GM19351 (cell line): ENCODE data around the gene TAF1C.

ENCODE experiments used
- ATAC-seq: cut with Tn5 transposase; IDR thresholded peaks from one replicate; pipeline ENCODE4 v1.9.1; 2021; ENCODE audit warnings: mild to moderate bottlenecking, moderate library complexity; ENCODE audit not compliant: unreplicated experiment

TAF1C gene

DNA sequence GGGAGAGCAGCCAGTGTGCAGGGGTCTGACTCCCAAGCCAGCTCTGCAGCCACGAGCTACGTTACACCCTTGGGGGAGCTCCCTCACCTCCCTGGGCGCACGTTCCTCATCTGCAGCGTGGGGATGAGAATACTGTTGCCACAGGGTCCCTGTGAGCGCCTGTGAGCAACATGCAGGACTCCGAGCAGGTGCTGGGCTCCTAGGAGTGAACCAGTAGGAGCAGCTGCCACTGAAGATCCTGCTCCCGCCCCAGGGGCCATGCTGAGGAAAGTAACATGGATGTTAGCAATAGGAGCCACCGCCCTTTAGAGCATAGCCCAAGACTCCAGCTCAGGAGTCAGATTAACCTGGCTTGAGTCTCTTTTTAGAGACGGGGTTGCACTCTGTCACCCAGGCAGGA lies 25.8 kb downstream of the TAF1C start:
- no peak for ATAC-seq

DNA sequence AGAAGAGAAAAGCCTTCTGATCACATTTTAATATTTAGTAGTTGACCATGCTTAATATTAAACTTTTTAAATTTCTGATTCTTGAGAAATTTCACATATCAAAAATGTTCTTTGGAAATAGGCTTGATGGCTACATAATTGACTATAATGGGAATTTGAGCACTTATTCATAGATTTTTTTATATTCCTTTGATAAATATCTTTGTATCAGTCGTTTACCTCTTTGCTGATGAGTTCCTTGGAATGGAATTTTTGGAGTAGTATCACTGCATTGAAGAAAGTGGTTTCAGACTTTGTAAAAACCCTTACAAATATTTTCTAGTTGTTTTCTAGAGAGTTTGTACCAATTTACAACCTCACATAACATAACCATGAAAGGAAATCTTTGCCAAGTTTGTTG lies 27.1 kb downstream of the TAF1C start:
- ATAC-seq: no peak

DNA sequence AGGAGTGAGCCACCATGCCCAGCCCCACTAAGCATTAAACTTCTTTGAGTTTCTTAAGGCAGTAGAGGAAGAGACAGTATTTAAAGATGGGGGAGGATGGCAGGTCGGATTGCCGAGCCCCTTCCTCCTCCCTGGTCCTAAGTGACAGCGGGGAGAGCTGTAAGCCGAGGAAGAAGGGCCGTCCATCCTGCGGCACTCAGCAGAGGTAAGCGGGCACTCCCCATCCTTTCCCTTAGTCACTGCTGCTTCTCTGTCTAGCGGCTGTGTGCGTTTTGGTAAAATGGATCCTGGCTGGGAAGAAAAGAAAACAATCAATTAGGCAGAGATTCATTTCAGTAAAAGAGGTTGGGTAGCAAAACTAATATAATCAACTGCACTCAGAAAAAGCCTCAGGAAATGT lies 27.9 kb downstream of the TAF1C start:
- ATAC-seq: no peak

DNA sequence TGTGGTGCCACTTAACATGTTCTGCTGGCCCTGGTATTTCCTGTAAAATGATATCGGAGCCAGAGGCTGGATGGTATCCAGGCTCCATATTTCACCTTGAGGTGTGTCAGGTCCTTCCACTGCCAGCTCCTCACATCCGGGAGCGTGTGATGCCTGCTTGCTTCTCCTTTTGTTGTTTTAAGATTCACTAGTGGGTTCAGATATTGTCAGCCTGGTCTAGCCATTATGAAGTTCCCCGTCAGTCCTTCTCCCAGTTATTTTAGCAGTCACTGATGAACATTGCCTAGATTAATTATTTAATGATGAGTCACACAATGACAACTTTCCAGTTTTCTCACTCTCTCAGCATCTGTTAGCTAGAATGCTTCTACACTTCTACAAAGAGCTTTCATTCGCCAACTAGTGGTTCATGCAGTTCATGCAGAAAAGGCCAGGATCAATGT lies 30.5 kb downstream of the TAF1C start:
- ATAC-seq: no peak

DNA sequence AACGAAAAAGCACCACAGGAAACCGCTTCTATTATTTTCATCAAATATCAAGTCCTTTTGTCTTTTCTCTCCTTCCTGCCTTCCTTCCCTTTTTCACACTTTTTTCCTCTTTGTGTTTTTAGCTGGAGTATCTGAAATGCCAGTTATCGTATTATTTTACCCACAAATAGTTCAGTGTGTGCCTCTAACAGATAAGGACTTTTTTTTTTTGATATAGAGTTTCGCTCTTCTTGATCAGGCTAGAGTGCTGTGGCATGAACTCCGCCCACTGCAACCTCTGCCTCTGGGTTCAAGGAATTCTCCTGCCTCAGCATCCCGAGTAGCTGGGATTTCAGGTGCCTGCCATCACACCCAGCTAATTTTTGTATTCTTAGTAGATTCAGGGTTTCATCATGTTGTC lies 31.1 kb downstream of the TAF1C start:
- no peak for ATAC-seq

DNA sequence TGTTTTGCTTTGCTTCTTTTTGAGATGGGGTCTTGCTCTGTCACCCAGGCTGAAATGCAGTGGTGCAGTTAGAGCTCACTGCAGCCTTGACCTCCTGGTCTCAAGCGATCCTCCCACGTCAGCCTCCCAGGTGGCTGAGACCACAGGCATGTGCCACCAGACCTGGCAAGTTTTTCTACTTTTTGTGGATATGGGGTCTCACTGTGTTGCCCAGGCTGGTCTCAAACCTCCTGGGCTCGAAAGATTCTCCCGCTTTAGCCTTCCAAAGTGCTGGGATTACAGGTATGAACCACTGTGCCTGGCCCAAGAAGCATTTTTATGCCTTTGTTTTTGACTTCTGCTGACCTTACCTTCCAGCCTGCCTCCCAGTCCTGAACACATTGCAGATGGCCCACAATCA lies 31.6 kb downstream of the TAF1C start:
- ATAC-seq: no peak

DNA sequence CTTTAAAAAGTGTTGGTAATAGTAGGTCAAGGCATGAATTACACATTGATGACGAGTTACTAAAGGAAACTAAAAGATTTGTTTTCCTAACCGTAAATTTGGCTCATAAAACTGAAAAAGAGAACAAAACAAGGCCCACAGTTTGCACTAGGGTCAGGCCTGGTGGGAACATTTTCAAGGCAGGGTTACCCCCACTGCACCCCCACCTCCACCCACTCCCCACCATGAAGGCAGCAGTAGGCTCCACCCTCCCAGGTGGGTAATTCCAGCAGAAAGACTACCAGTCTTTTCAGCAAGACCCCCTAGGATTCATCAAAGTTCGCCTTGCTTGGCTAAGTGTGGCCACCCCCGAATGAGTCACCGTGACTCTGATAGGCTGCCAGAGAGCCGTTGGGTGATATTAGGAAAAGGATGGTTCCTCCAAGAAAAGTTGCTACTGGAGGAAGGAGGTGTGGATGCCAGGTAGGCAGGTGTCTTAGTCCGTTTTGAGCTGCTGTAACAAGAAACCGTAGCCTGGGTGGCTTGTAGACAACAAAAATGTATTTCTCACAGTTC lies 33.1 kb downstream of the TAF1C start:
- ATAC-seq: no peak

DNA sequence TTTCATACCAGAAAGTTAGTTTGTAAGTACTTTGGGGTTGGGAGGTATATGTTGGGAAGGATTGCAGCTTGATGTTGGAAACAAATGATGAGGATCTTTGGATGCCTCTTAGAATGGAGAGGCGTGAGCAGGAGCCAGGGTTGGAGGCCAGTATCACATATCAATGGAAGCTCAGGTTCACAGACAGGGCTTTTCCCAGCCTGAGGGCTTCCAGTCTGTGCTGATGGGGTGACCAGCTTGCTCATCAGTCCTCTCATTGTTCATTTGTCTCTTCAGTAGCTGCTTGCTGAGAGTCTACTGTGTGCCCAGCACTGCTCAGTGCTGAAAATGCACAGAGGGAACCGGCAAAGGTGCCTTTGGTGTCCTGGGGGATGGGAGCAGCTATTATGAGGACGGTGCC lies 35.9 kb downstream of the TAF1C start:
- no peak for ATAC-seq

DNA sequence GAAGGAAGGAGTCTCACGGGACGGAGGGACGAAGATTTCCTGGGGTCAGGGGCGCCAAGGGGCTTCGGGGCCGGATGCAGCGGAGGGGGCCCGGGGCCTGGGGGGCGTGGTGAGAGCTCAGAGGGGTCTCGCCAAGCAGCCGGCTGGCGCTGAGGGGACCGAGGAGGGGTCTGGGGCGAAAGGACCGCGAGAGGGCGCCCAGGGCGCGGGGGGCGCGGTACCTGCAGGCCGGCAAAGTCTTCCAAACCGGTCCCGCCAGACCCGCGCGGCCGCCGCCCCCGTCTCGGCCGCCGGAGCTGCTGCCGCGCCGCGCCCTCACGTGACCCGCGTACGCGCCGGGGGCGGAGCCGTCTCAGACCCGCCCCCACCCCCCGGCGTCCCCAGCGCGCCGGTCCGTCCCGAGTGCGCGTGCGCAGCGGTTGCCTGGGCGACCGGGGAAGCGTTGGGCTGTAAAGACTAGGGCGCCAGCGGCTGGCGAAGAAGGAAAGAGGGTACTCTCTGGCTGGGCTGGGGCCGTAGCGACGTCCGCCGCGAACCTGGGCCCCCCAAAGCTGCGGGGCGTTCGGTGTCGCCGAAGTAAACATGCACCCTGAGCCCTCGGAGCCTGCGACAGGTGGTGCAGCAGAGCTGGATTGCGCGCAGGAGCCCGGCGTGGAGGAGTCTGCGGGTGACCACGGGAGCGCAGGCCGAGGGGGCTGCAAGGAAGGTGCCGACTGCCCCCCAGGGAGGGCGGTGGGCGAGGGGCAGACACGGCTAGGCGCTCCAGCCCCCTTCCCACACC lies 41.8 kb downstream of the TAF1C start, which contains the start of the genes DNAAF1 and HSDL1:
Gene DNAAF1 (plus strand): TSS at position 450 of the 781 bp plus-strand sequence. CDS start 133 bp downstream, at position 583.
Gene HSDL1 (minus strand): TSS at position 319 of the 781 bp plus-strand sequence. CDS start 13,856 bp downstream, outside the sequence.
- peak; percentile 83 for ATAC-seq

DNA sequence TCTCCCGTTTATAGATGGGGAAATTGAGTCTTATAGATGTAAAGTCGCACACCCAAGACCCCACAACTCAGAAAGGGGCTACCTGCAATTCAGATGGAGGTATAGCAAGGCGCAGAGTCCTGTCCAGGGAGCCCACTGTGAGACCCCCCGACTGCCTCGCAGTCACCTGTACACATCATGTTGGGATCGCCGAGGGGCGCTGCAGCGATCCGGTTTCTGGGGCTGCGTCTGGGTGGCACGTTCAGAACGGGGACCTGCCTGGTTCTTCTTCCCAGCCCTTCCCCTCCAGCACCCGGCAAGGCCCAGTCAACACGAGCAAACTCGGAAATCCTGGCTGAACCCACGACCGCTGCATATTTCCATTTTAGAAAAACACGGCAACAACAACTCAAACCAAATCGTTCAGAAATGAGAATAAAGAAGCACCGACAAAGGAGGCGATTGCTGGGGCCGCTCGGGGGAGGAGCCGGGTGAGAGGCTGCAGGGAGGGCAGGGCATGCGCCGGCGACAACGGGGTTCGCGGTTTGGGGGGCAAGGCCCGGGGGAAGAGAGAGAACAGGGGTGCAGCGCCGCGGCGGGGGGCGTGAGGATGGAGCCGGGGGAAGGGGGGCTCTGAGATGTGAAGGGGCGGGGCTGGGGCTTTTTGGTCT lies 42.5 kb downstream of the TAF1C start:
- ATAC-seq: peak; percentile 31

DNA sequence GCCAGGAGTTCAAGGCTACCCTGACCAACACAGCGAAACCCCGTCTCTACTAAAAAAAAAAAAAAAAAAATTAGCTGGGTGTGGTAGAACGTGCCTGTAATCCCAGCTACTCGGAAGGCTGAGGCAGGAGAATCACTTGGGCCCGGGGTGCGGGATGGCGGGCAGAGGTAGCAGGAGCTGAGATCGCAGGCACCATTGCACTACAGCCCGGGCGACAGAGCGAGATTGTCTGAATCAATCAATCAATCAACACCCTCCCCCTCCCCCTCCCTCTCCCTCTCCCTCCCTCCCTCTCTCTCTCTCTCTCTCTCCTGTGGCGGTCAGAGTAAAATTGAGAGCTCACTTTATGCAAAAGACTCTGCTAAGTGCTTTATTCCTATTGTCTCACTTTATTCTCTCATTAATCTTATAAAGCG lies 43.1 kb downstream of the TAF1C start:
- ATAC-seq: no peak

DNA sequence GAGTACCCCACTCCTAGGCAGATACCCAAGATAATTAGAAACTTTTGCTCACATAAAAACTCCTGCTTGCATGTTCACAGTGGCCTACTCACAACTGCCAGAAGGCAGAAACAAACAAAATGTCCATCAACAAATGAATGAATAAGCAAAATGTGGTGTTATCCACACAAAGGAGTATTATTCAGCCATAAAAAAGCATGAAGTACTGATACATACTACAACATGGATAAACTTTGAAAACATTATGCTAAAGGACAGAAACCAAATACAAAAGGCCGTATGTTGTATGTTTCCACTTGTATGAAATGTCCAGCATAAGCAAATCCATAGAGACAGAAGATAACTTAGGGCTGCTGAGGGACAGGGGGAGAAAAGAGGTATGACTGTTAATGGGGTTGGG lies 43.8 kb downstream of the TAF1C start:
- ATAC-seq: no peak

DNA sequence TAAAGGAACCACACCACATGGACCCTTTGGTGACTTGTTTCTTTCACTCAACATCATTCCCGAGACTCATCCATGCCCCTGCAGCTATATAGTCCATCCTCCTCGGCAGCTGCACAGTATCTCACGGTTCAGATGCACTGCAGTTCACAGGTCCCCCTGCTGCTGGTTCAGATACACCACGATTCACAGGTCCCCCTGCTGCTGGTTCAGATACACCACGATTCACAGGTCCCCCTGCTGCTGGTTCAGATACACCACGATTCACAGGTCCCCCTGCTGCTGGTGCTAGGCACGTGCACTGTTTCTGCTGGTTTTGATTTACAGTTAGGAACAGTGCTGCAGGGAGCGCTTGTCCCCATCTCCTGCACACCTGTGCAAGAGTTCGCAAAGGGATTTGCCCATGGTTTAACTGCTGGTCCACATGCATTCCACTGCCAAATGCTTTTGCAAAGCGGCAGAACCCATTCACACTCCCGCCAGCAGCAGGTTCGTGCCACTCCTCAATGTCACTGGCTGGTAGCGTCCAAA lies 45.6 kb downstream of the TAF1C start:
- no peak for ATAC-seq

DNA sequence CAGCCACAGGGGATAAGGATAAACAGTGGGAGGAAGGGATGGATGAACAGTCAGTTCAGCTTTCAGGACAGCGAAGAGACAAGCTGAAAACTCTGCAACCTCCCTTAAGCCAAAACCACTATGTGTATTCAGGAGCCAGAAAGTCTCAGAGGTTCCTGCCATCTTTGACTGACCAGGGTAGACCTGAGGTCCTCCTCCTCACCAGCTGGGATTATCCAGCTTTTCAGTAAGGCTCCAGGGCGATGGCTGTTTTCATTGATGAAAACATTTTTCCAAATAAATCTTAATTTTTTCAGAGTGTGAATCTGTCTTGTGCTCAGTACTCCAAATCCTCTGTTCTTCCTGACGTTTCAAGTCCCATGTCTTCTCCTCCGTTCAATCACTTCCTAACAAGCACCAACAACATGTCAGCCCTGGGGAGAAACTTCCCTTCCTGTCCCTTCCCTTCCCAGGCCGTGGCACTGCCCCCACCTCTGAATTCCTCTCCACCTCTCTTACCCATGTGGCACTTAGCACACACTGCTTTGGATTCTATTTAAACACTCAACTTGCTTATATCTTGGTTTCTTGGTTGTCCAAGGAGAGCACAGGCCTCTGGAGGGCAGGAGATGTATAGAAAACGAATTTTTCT lies 47.1 kb downstream of the TAF1C start:
- no peak for ATAC-seq

DNA sequence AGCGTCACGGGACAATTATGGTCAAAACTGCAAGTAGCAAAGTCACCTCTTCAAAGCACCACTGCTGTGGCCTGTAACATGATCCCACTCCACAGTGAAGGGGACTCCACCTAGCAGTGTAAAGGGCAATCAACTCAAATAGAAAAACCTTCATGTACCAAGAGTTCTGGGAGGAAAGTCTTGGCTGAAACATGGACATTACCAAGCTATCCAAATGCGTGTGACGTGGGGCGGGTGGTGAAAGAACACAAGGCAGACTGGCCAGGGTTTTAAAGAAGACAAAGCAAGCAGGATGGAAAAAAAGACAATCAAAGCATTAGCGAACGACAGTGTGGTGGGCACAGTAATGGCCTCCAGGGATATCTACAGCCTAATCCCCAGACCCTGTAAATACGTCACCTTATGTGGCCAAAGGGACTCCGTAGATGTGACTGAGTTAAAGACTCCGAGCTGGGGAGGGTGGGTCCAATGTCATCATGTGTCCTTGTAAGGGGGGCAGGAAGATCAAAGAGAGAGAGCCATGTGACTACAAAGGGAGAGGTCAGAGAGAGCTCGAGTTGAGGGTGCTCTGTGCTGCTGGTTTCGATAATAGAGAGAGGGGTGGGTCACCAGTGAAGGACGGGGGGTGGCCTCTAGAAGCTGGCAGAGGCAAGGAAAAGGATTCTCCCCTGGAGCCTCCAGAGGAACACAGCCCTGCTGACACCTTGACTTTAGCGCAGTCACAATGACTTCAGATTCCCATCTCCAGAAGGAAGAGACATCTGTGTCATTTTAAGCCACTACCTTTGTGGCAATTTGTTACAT lies 47.8 kb downstream of the TAF1C start:
- ATAC-seq: peak; percentile 98

DNA sequence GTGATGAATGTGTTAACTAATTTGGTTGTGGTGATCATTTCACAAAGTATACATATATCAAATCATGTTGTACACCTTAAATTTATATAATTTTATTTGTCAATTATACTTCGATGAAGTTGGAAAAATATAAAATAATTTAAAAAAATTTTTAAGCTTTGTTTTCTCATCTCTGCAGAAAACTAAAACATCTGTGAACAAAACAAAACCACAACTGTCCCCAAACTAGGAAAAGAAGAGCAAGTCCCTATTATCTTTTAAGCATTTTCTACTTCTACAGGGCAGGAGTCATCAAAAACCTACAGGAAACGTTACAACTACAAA lies 48.4 kb downstream of the TAF1C start:
- no peak for ATAC-seq

DNA sequence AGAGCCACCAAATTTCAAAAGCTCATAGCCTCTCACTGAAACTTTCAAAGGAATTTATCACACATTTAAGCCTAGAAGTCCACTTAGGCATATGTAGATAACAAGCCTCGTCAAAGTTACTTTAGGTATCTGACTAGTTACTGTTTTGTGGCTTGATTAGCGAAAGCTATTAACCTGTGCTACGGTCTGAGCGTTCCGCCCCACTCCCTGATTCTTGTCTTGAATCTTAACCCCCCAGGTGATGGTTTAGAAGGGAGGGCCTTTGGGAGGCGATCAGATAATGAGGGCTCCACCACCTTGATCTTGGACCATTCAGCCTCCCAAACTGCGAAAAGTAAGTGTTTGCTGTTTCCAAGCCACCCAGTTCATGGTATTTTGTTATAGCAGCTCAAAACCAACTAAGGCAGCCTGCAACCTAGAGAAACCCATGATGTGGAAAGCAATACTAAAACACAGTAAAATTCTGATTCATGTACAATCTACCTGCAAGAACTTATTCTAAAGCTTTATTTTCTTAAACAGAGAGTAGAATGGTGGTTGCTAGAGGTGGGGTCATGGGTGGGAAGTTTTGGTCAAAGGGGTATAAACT lies 49.0 kb downstream of the TAF1C start:
- ATAC-seq: no peak

DNA sequence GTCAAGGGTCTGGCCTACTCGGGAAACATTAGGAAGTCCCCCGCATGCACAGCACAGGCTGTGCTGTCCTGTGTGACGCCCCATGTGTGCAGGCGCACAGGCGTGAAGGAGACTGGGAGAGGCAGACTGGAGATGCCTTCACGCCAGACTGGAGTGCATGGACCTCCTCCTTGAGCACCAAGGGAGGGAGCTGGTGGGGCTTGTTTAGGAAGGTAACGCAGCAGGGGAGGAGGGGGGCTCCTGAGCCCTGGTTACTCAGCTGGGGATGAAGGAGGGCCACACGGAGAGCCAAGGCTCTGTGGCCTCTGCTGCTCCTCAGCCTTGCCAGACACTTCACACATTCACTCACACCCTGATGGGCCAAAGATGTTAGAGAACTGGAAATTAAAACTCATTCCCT lies 49.6 kb downstream of the TAF1C start:
- ATAC-seq: no peak

DNA sequence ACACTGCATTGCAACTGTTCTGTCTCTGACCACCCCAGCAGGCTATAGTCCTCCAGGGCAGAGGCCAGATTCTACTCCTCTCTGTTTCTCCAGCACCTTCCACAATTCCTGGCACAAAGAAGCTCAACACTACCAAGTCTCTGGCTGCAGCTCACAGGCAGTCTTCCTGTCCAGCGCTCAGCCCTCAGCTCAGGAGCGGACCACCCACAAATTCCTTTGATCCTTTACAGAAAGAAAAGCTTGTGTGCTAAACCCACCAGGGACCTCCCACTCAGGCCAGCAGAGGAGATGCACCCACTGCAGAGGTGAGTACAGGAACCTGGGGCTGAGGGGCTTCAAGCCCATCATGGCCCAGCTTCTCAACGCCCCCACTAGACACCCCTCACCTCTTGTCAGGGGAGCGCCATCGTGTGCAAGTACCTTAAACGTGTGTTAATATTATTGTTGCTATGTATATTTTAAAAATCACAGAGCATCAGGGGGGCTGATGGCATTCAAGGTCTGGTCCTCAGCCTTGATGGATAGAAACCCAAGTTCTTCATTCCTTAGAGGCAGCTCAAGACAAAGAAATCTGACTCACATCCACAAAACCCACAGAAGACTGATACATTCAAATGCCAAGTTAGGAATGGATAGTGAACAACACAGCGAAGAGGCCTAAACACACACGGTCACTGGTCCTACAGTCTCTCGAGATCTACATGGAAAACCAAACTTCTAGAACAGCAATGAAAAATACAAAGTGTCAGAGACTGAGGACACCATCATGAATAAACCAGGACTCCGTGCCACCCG lies 50.3 kb downstream of the TAF1C start:
- ATAC-seq: no peak
